Measurements from ENCODE around the gene ECT2L.

DNA sequence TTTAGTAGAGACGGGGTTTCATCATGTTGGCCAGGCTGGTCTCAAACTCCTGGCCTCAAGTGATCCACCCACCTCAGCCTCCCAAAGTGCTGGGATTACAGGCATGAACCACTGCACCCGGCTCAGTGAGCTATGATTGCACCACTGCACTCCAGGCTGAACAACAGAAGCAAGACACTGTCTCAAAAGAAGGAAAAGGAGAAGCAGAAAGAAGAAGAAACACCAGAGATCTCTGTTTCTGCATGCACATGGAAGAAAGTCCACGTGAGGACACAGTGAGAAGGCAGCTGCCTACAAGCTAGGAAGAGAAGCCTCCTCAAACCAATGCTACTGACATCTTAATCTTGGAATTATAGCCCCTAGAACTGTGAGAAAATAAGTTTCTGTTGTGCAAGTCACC, 16.0 kb downstream of the ECT2L start:
- TF ChIP-seq ZNF331 (CRISPR knock-in tag; IDR thresholded peaks at IDR 0.05; ENCODE audit: low read depth) (no peak), EZH2 (IDR thresholded peaks at IDR 0.05; ENCODE audit: low read depth, unreplicated experiment) (no peak), POLR2AphosphoS5 (IDR thresholded peaks at IDR 0.05; ENCODE audit: low read depth) (no peak), EZH2phosphoT487 (IDR thresholded peaks at IDR 0.05; ENCODE audit: unreplicated experiment) (no peak), CREB1 (CRISPR knock-in tag; IDR thresholded peaks at IDR 0.05; ENCODE audit: low read depth) (no peak), JUNB (IDR thresholded peaks at IDR 0.05; ENCODE audit: unreplicated experiment) (no peak)
- TF ChIP-seq, protein P1, sequence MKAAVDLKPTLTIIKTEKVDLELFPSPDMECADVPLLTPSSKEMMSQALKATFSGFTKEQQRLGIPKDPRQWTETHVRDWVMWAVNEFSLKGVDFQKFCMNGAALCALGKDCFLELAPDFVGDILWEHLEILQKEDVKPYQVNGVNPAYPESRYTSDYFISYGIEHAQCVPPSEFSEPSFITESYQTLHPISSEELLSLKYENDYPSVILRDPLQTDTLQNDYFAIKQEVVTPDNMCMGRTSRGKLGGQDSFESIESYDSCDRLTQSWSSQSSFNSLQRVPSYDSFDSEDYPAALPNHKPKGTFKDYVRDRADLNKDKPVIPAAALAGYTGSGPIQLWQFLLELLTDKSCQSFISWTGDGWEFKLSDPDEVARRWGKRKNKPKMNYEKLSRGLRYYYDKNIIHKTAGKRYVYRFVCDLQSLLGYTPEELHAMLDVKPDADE (IDR thresholded peaks at IDR 0.05): no peak
- TF ChIP-seq, protein P2, sequence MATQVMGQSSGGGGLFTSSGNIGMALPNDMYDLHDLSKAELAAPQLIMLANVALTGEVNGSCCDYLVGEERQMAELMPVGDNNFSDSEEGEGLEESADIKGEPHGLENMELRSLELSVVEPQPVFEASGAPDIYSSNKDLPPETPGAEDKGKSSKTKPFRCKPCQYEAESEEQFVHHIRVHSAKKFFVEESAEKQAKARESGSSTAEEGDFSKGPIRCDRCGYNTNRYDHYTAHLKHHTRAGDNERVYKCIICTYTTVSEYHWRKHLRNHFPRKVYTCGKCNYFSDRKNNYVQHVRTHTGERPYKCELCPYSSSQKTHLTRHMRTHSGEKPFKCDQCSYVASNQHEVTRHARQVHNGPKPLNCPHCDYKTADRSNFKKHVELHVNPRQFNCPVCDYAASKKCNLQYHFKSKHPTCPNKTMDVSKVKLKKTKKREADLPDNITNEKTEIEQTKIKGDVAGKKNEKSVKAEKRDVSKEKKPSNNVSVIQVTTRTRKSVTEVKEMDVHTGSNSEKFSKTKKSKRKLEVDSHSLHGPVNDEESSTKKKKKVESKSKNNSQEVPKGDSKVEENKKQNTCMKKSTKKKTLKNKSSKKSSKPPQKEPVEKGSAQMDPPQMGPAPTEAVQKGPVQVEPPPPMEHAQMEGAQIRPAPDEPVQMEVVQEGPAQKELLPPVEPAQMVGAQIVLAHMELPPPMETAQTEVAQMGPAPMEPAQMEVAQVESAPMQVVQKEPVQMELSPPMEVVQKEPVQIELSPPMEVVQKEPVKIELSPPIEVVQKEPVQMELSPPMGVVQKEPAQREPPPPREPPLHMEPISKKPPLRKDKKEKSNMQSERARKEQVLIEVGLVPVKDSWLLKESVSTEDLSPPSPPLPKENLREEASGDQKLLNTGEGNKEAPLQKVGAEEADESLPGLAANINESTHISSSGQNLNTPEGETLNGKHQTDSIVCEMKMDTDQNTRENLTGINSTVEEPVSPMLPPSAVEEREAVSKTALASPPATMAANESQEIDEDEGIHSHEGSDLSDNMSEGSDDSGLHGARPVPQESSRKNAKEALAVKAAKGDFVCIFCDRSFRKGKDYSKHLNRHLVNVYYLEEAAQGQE (IDR thresholded peaks at IDR 0.05; ENCODE audit: unreplicated experiment): no peak
- TF ChIP-seq, protein P3, sequence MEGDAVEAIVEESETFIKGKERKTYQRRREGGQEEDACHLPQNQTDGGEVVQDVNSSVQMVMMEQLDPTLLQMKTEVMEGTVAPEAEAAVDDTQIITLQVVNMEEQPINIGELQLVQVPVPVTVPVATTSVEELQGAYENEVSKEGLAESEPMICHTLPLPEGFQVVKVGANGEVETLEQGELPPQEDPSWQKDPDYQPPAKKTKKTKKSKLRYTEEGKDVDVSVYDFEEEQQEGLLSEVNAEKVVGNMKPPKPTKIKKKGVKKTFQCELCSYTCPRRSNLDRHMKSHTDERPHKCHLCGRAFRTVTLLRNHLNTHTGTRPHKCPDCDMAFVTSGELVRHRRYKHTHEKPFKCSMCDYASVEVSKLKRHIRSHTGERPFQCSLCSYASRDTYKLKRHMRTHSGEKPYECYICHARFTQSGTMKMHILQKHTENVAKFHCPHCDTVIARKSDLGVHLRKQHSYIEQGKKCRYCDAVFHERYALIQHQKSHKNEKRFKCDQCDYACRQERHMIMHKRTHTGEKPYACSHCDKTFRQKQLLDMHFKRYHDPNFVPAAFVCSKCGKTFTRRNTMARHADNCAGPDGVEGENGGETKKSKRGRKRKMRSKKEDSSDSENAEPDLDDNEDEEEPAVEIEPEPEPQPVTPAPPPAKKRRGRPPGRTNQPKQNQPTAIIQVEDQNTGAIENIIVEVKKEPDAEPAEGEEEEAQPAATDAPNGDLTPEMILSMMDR (conservative IDR thresholded peaks at IDR 0.05; ENCODE audit: low read depth in 2 of 2): no peak
